GM23338 (cell line): ENCODE results near the gene COL4A3. TPM values are rescaled to one million over a fixed set of nuclear protein-coding genes. Genes with fewer than 3 reads are reported as not detected.

Experiments used
- ATAC-seq: fragments of 200-7000 bp; cut with Tn5 transposase; 3 replicates; pipeline ENCODE4 v1.9.1; 2020
- DNase-seq: peaks from one replicate; pipeline ENCODE4 v3.0.0-alpha.2; 2015; ENCODE audit warnings: low spot score
- H2AFZ ChIP-seq: fragments of 200-600 bp; sonication (generic); 2 replicates; pipeline ENCODE4 v1.8.0; 2016; ENCODE audit warnings: antibody characterized with exemption, mild to moderate bottlenecking, moderate library complexity
- H3F3A ChIP-seq: fragments of 200-600 bp; sonication (generic); replicated peaks from 2 replicates; pipeline ENCODE4 v1.8.0; 2017; ENCODE audit warnings: antibody characterized with exemption, mixed run types, low read depth
- H3K27ac ChIP-seq: fragments of 200-600 bp; sonication (generic); 2 replicates; pipeline ENCODE4 v1.6.1; 2016; ENCODE audit warnings: low read depth
- H3K27me3 ChIP-seq: fragments of 200-600 bp; sonication (generic); 2 replicates; pipeline ENCODE4 v1.8.0; 2016; ENCODE audit warnings: mild to moderate bottlenecking, mixed run types, moderate library complexity; ENCODE audit not compliant: insufficient read depth
- H3K36me3 ChIP-seq: fragments of 200-600 bp; sonication (generic); 2 replicates; pipeline ENCODE4 v1.8.0; 2016; ENCODE audit warnings: mild to moderate bottlenecking; ENCODE audit not compliant: insufficient read depth
- H3K4me1 ChIP-seq: fragments of 200-600 bp; sonication (generic); 2 replicates; pipeline ENCODE4 v1.8.0; 2016; ENCODE audit warnings: mild to moderate bottlenecking, moderate library complexity; ENCODE audit not compliant: insufficient read depth
- H3K4me2 ChIP-seq: fragments of 200-600 bp; sonication (generic); 2 replicates; pipeline ENCODE4 v1.7.1; 2017; ENCODE audit warnings: mixed run types
- H3K4me3 ChIP-seq: fragments of 200-600 bp; sonication (generic); 2 replicates; pipeline ENCODE4 v1.6.1; 2016; ENCODE audit warnings: mixed run types
- H3K79me2 ChIP-seq: fragments of 200-600 bp; sonication (generic); replicated peaks from 2 replicates; pipeline ENCODE4 v1.8.0; 2017; ENCODE audit warnings: mild to moderate bottlenecking; ENCODE audit not compliant: insufficient read depth
- H3K9me2 ChIP-seq: fragments of 200-600 bp; sonication (generic); 2 replicates; pipeline ENCODE4 v1.8.0; 2017; ENCODE audit not compliant: insufficient read depth
- H4K20me1 ChIP-seq: fragments of 200-600 bp; sonication (generic); replicated peaks from 2 replicates; pipeline ENCODE4 v1.8.0; 2017; ENCODE audit warnings: mild to moderate bottlenecking; ENCODE audit not compliant: insufficient read depth
- H3K27ac Mint-ChIP-seq: 2 replicates; pipeline ENCODE4 v1.8.0; 2020; ENCODE audit warnings: inconsistent platforms, mild to moderate bottlenecking, moderate library complexity, mixed read lengths
- H3K27me3 Mint-ChIP-seq: 3 replicates; pipeline ENCODE4 v1.8.0; 2022; ENCODE audit warnings: low read depth, mild to moderate bottlenecking, moderate library complexity, mixed read lengths, inconsistent platforms; ENCODE audit not compliant: insufficient read depth, poor library complexity
- H3K36me3 Mint-ChIP-seq: 3 replicates; pipeline ENCODE4 v1.8.0; 2021; ENCODE audit warnings: low read depth, mild to moderate bottlenecking, inconsistent platforms, moderate library complexity, mixed read lengths
- H3K4me1 Mint-ChIP-seq: 3 replicates; pipeline ENCODE4 v1.8.0; 2020; ENCODE audit warnings: mild to moderate bottlenecking, inconsistent platforms, mixed read lengths
- H3K4me3 Mint-ChIP-seq: 3 replicates; pipeline ENCODE4 v1.8.0; 2021; ENCODE audit warnings: moderate library complexity, mild to moderate bottlenecking, inconsistent platforms, mixed read lengths
- H3K9me3 Mint-ChIP-seq: 3 replicates; pipeline ENCODE4 v1.8.0; 2020; ENCODE audit warnings: moderate library complexity, mild to moderate bottlenecking, inconsistent platforms, mixed read lengths
- CTCF ChIP-seq, 2 experiments: fragments of 200-600 bp in 1 of 2; sonication (generic) in 1 of 2; conservative IDR thresholded peaks; 2 replicates each; pipeline versions ENCODE4 v1.5.1 to v1.6.1; 2016 to 2017; ENCODE audit warnings: antibody characterized with exemption in 2 of 2, low read depth in 2 of 2, mild to moderate bottlenecking in 2 of 2, moderate library complexity in 1 of 2
- EZH2 ChIP-seq: fragments of 200-600 bp; sonication (generic); IDR thresholded peaks from one replicate; pipeline ENCODE4 v1.8.0; 2017; ENCODE audit warnings: antibody characterized with exemption, mild to moderate bottlenecking, low read depth; ENCODE audit not compliant: unreplicated experiment
- JUNB ChIP-seq: IDR thresholded peaks from one replicate; pipeline ENCODE4 v1.6.1; 2016; ENCODE audit warnings: antibody characterized with exemption; ENCODE audit not compliant: unreplicated experiment
- NANOG ChIP-seq: IDR thresholded peaks from 2 replicates; pipeline ENCODE4 v1.6.1; 2016; ENCODE audit warnings: antibody characterized with exemption, borderline replicate concordance
- STAT1 ChIP-seq: IDR thresholded peaks from one replicate; pipeline ENCODE4 v1.6.1; 2016; ENCODE audit warnings: antibody characterized with exemption; ENCODE audit not compliant: unreplicated experiment
- ZNF114 ChIP-seq: fragments of 250-450 bp; sonication (Bioruptor Pico); IDR thresholded peaks from 2 replicates; pipeline ENCODE4 v1.5.0; 2020; ENCODE audit warnings: mild to moderate bottlenecking, moderate library complexity
- ZNF331 ChIP-seq: fragments of 250-450 bp; sonication (Bioruptor Pico); IDR thresholded peaks from 2 replicates; pipeline ENCODE4 v1.5.0; 2020; ENCODE audit warnings: low read depth, mild to moderate bottlenecking, moderate library complexity
- polyA plus RNA-seq: library from polyadenylated mRNA; unstranded; fragments of >200 nt; fragmentation: Nextera tagmentation; extraction: Ambion mirVana; gene quantifications from 2 replicates; pipeline ENCODE4 v1.2.1, GENCODE V29; 2016
- total RNA-seq: library from RNA; depleted of rRNA; stranded (reverse); fragments of >200 nt; shearing (Covaris generic); gene quantifications from 2 replicates; pipeline ENCODE4 v1.2.3, GENCODE V29; 2014; rRNA removed

COL4A3 gene
- total and polyA plus RNA-seq, 2 experiments from 2014 or later: 1.1 to 3.5 TPM

- H3K9me3 Mint-ChIP-seq: no peaks in the 10 kb centered on the region
- Histone ChIP-seq H3F3A (no peaks in the 10 kb centered on the region), H2AFZ (no peak overlapping the region), H3K4me3 (no peak overlapping the region), H3K4me2 (no peak overlapping the region), H3K79me2 (no peaks in the 10 kb centered on the region), H3K27me3 (no peaks in the 10 kb centered on the region), H4K20me1 (no peaks in the 10 kb centered on the region), H3K27ac (no peak overlapping the region), H3K36me3 (peaks cover 23% of the 10 kb centered on the region; the same call in 1 of the 2 replicates), H3K4me1 (no peaks in the 10 kb centered on the region), H3K9me2 (no peaks in the 10 kb centered on the region)
- TF ChIP-seq NANOG: no peak
- no peak for TF ChIP-seq CTCF (conservative IDR thresholded peaks at IDR 0.05; ENCODE audit: low read depth in 2 of 2)
- TF ChIP-seq ZNF114 (CRISPR knock-in tag): no peak
- no peak for TF ChIP-seq EZH2
- TF ChIP-seq JUNB: no peak
- no peak for TF ChIP-seq STAT1
- TF ChIP-seq ZNF331 (CRISPR knock-in tag): no peak
- H3K4me1 Mint-ChIP-seq: no peaks in the 10 kb centered on the region
- no peak overlapping the region for H3K4me3 Mint-ChIP-seq
- no peaks in the 10 kb centered on the region for H3K27me3 Mint-ChIP-seq
- H3K27ac Mint-ChIP-seq: no peak overlapping the region
- ATAC-seq (no peak), DNase-seq (no peak)
- H3K36me3 Mint-ChIP-seq: peaks cover 20% of the 10 kb centered on the region
These were observed 195.9 kb downstream of the COL4A3 start for GRCh38 chr2:227360351-227360750.

DNA sequence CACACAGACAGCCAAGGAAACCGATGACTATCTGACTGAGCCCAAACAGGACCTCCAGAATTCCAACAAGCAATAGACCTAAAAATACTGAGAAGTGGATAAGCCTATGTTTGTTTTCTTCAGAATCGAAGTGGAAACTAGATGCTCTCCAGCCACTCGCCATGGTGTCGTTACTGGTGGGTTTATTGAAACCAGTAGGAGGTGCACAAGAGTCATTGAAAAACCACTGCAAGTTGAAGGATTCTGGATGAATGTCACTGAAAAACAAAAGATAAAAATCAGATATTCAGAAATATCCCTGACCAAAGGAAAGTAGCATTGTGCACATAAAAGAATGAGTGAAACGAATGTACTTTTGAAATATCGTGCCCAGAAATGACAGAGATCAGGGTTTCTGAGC lies 199.3 kb downstream of the COL4A3 start:
- no peaks in the 10 kb centered on the region for H3K9me2 ChIP-seq
- Mint-ChIP-seq H3K4me1 (no peaks in the 10 kb centered on the region), H3K27ac (no peak overlapping the region), H3K9me3 (no peaks in the 10 kb centered on the region; the same call in 2 of the 3 replicates), H3K27me3 (no peaks in the 10 kb centered on the region), H3K4me3 (no peak overlapping the region), H3K36me3 (peaks cover 3% of the 10 kb centered on the region; the same call in 1 of the 3 replicates)
- no peaks in the 10 kb centered on the region for H3K79me2 ChIP-seq
- H3K27me3 ChIP-seq: no peaks in the 10 kb centered on the region
- no peaks in the 10 kb centered on the region for H4K20me1 ChIP-seq
- H3K4me1 ChIP-seq: no peaks in the 10 kb centered on the region
- ATAC-seq (no peak), DNase-seq (peak; percentile 32)
- H3F3A ChIP-seq: no peaks in the 10 kb centered on the region
- H2AFZ ChIP-seq: no peak overlapping the region
- peaks cover 4% of the 10 kb centered on the region; the same call in 1 of the 2 replicates for H3K36me3 ChIP-seq
- H3K4me3 ChIP-seq: no peak overlapping the region
- H3K4me2 ChIP-seq: no peak overlapping the region
- peak; percentile 71 to 72 for TF ChIP-seq CTCF (conservative IDR thresholded peaks at IDR 0.05; ENCODE audit: low read depth in 2 of 2)
- TF ChIP-seq ZNF331 (CRISPR knock-in tag): no peak
- no peak overlapping the region for H3K27ac ChIP-seq

Other genes starting within 250 kb of the COL4A3 start
- 1.4 and 3.1 TPM in 2 replicates for gene COL4A4, start 419 bp upstream of the COL4A3 start, total RNA-seq
- gene COL4A4, start 419 bp upstream of the COL4A3 start, polyA plus RNA-seq: 0.82 and 1.3 TPM in 2 replicates
- gene MFF, start 160.6 kb downstream of the COL4A3 start, total RNA-seq: 107 and 112 TPM in 2 replicates
- 152 and 161 TPM in 2 replicates for gene MFF, start 160.6 kb downstream of the COL4A3 start, polyA plus RNA-seq
- gene TM4SF20, start 214.7 kb downstream of the COL4A3 start, total RNA-seq: not detected in 2 replicates
- 0.12 TPM in 1 of 2 replicates, not detected in the other for gene TM4SF20, start 214.7 kb downstream of the COL4A3 start, polyA plus RNA-seq
- gene SCYGR1, start 223.3 kb downstream of the COL4A3 start, total RNA-seq: not detected in 2 replicates
- not detected in 2 replicates for gene SCYGR1, start 223.3 kb downstream of the COL4A3 start, polyA plus RNA-seq